ENCODE data around the gene ARSD.

ARSD gene

GRCh38 chrX:2872671-2873277 lies 56.4 kb downstream of the ARSD start:
- Histone ChIP-seq H2AFZ (ENCODE audit: low read length) (no peak overlapping the region), H3K27ac (ENCODE audit: low read depth, low read length, poor library complexity, severe bottlenecking) (no peak overlapping the region)

GRCh38 chrX:2871831-2872230 lies 57.3 kb downstream of the ARSD start:
- H3K27me3 ChIP-seq (ENCODE audit: insufficient read depth, low read length), result no peaks in the 10 kb centered on the region
- H3K36me3 ChIP-seq (ENCODE audit: insufficient read depth, low read length), result no peaks in the 10 kb centered on the region
- H3F3A ChIP-seq (ENCODE audit: insufficient read depth, low read length), result no peaks in the 10 kb centered on the region
- no peak overlapping the region for H2AFZ ChIP-seq (ENCODE audit: low read length)
- H3K27ac ChIP-seq (ENCODE audit: low read depth, low read length, poor library complexity, severe bottlenecking), result no peak overlapping the region
- H3K4me2 ChIP-seq (ENCODE audit: low read length), result no peak overlapping the region
- no peaks in the 10 kb centered on the region for H3K79me2 ChIP-seq (ENCODE audit: insufficient read depth, low read length)
- H3K9me3 ChIP-seq (ENCODE audit: low read length), result no peaks in the 10 kb centered on the region
- no peak for TF ChIP-seq CTCF (IDR thresholded peaks at IDR 0.05; ENCODE audit: low read length)
- TF ChIP-seq EZH2 (IDR thresholded peaks at IDR 0.05; ENCODE audit: borderline replicate concordance, low read length), result no peak
- H3K4me1 ChIP-seq (ENCODE audit: insufficient read depth, low read length, severe bottlenecking), result no peaks in the 10 kb centered on the region
- H3K4me3 ChIP-seq (ENCODE audit: low read depth, low read length, poor library complexity, severe bottlenecking), result no peak overlapping the region
- H3K9ac ChIP-seq (ENCODE audit: low read length), result no peak overlapping the region
- H4K20me1 ChIP-seq (ENCODE audit: insufficient read depth, low read length), result no peaks in the 10 kb centered on the region
- H3K9me2 ChIP-seq (ENCODE audit: low read depth, low read length), result no peaks in the 10 kb centered on the region

More at GRCh38 chrX:2872671-2873277, 56.4 kb downstream of the ARSD start:
- H4K20me1 ChIP-seq (ENCODE audit: insufficient read depth, low read length), result no peaks in the 10 kb centered on the region
- no peaks in the 10 kb centered on the region for H3K9me2 ChIP-seq (ENCODE audit: low read depth, low read length)
- no peaks in the 10 kb centered on the region for H3K9me3 ChIP-seq (ENCODE audit: low read length)
- no peak overlapping the region for H3K4me3 ChIP-seq (ENCODE audit: low read depth, low read length, poor library complexity, severe bottlenecking)
- H3K79me2 ChIP-seq (ENCODE audit: insufficient read depth, low read length), result no peaks in the 10 kb centered on the region
- no peak overlapping the region for H3K9ac ChIP-seq (ENCODE audit: low read length)
- no peaks in the 10 kb centered on the region for H3K4me1 ChIP-seq (ENCODE audit: insufficient read depth, low read length, severe bottlenecking)
- no peak overlapping the region for H3K4me2 ChIP-seq (ENCODE audit: low read length)
- no peaks in the 10 kb centered on the region for H3F3A ChIP-seq (ENCODE audit: insufficient read depth, low read length)
- H3K27me3 ChIP-seq (ENCODE audit: insufficient read depth, low read length), result no peaks in the 10 kb centered on the region
- TF ChIP-seq EZH2 (IDR thresholded peaks at IDR 0.05; ENCODE audit: borderline replicate concordance, low read length), result no peak
- no peak for TF ChIP-seq CTCF (IDR thresholded peaks at IDR 0.05; ENCODE audit: low read length)
- no peaks in the 10 kb centered on the region for H3K36me3 ChIP-seq (ENCODE audit: insufficient read depth, low read length)

GRCh38 chrX:2870650-2871049 lies 58.5 kb downstream of the ARSD start:
- Histone ChIP-seq H2AFZ (ENCODE audit: low read length) (no peak overlapping the region), H3F3A (ENCODE audit: insufficient read depth, low read length) (no peaks in the 10 kb centered on the region), H3K9me2 (ENCODE audit: low read depth, low read length) (no peaks in the 10 kb centered on the region), H3K27me3 (ENCODE audit: insufficient read depth, low read length) (no peaks in the 10 kb centered on the region), H3K27ac (ENCODE audit: low read depth, low read length, poor library complexity, severe bottlenecking) (no peak overlapping the region), H3K9ac (ENCODE audit: low read length) (no peak overlapping the region), H3K36me3 (ENCODE audit: insufficient read depth, low read length) (no peaks in the 10 kb centered on the region), H3K79me2 (ENCODE audit: insufficient read depth, low read length) (no peaks in the 10 kb centered on the region), H3K9me3 (ENCODE audit: low read length) (no peaks in the 10 kb centered on the region), H3K4me1 (ENCODE audit: insufficient read depth, low read length, severe bottlenecking) (no peaks in the 10 kb centered on the region), H4K20me1 (ENCODE audit: insufficient read depth, low read length) (no peaks in the 10 kb centered on the region), H3K4me3 (ENCODE audit: low read depth, low read length, poor library complexity, severe bottlenecking) (no peak overlapping the region), H3K4me2 (ENCODE audit: low read length) (no peak overlapping the region)
- TF ChIP-seq EZH2 (IDR thresholded peaks at IDR 0.05; ENCODE audit: borderline replicate concordance, low read length), result no peak
- no peak for TF ChIP-seq CTCF (IDR thresholded peaks at IDR 0.05; ENCODE audit: low read length)
